K562 (cell line): ENCODE results near the gene TMIGD3. TPM values are rescaled to one million over a fixed set of nuclear protein-coding genes. Genes with fewer than 3 reads are reported as not detected.

Experiments
- ATAC-seq: fragments of 200-7000 bp; cut with Tn5 transposase; 3 replicates; pipeline ENCODE4 v1.9.1; 2020; ENCODE audit warnings: moderate library complexity
- BruUV-seq: library from RNA; stranded (reverse); fragments of 400-500 nt; replicated peaks from 2 replicates; lab custom pipeline; 2021; lab: Mats Ljungman, UMichigan
- CTCF ChIA-PET: fragments of 300-600 bp; formaldehyde crosslinking; extraction: SDS; loops from one replicate; lab custom pipeline; 2021; ENCODE audit warnings: low intra/inter-chr PET ratio; lab: Yijun Ruan, JAX
- POLR2A ChIA-PET: fragments of 300-600, 350-650 bp; sonication (Branson Sonifier 250); formaldehyde crosslinking; extraction: SDS; loops from one replicate; lab custom pipeline; 2021; ENCODE audit warnings: antibody characterized with exemption, inconsistent platforms; lab: Yijun Ruan, JAX
- DNase-seq, 4 experiments: peaks; one replicate each; pipeline versions ENCODE4 v3.0.0 to v3.0.0-alpha.2; 2011 to 2018; ENCODE audit warnings: low spot score in 3 of 4, mixed read lengths in 3 of 4; ENCODE audit errors: extremely low read depth in 1 of 4
- FAIRE-seq: peaks from 2 replicates; lab custom pipeline; 2011; peaks lifted over from hg19 to GRCh38; lab: Jason Lieb, UNC
- H2AFZ ChIP-seq: 2 replicates; pipeline ENCODE4 v1.6.0; 2011; ENCODE audit warnings: low read depth, low read length, control low read depth, inconsistent platforms
- H3K27ac ChIP-seq: fragments of 200-600 bp; 3 replicates; pipeline ENCODE4 v1.8.0; 2011; ENCODE audit warnings: low read depth, mild to moderate bottlenecking, control low read depth, inconsistent platforms, low read length, moderate library complexity, mixed read lengths; ENCODE audit errors: extremely low read depth
- H3K27me3 ChIP-seq, 2 experiments: fragments of 300-600 bp in 1 of 2; 2 replicates in 1 of 2; 3 replicates in 1 of 2; pipeline versions ENCODE4 v1.6.0 to v1.8.0; 2011; ENCODE audit warnings: inconsistent platforms in 2 of 2, low read length in 2 of 2, mild to moderate bottlenecking in 1 of 2, mixed read lengths in 1 of 2, moderate library complexity in 1 of 2; ENCODE audit not compliant: control insufficient read depth in 2 of 2, insufficient read depth in 2 of 2
- H3K36me3 ChIP-seq: fragments of 300-600 bp; 3 replicates; pipeline ENCODE4 v1.8.0; 2011; ENCODE audit warnings: mild to moderate bottlenecking, low read length, inconsistent platforms; ENCODE audit not compliant: control insufficient read depth, insufficient read depth
- H3K4me1 ChIP-seq, 2 experiments: fragments of 200-600 bp in 1 of 2; replicated peaks in 1 of 2; 2 replicates in 1 of 2; 3 replicates in 1 of 2; pipeline versions ENCODE4 v1.5.1 to v1.8.0; 2011; ENCODE audit warnings: inconsistent platforms in 2 of 2, low read length in 2 of 2, mild to moderate bottlenecking in 1 of 2, mixed read lengths in 1 of 2, moderate library complexity in 1 of 2; ENCODE audit not compliant: control insufficient read depth in 2 of 2, insufficient read depth in 2 of 2
- H3K4me2 ChIP-seq: 2 replicates; pipeline ENCODE4 v1.6.1; 2011; ENCODE audit warnings: low read length, control low read depth, inconsistent platforms, mixed read lengths; ENCODE audit not compliant: insufficient read depth
- H3K4me3 ChIP-seq: fragments of 200-600 bp; sonication (generic), shearing (Covaris generic); 2 replicates; pipeline ENCODE4 v1.5.1; 2016; ENCODE audit warnings: control low read depth, inconsistent platforms
- H3K79me2 ChIP-seq: fragments of 200-600 bp; 3 replicates; pipeline ENCODE4 v1.8.0; 2011; ENCODE audit warnings: low read length, inconsistent platforms; ENCODE audit not compliant: control insufficient read depth, insufficient read depth
- H3K9ac ChIP-seq, 2 experiments: 2 replicates each; pipeline versions ENCODE4 v1.6.0 to v1.6.1; 2011; ENCODE audit warnings: low read depth in 2 of 2, low read length in 2 of 2, control low read depth in 1 of 2, inconsistent platforms in 1 of 2, mild to moderate bottlenecking in 1 of 2, mixed read lengths in 1 of 2; ENCODE audit not compliant: insufficient read depth in 1 of 2
- H3K9me1 ChIP-seq: one replicate; pipeline ENCODE4 v1.6.0; 2011; ENCODE audit warnings: inconsistent platforms, mild to moderate bottlenecking, low read length, moderate library complexity; ENCODE audit not compliant: control insufficient read depth, insufficient read depth
- H3K9me3 ChIP-seq: replicated peaks from 2 replicates; pipeline ENCODE4 v1.5.1; 2011; ENCODE audit warnings: low read depth, low read length, inconsistent platforms; ENCODE audit not compliant: control insufficient read depth, insufficient read depth
- H4K20me1 ChIP-seq: replicated peaks from 2 replicates; pipeline ENCODE4 v1.6.1; 2011; ENCODE audit warnings: low read length, inconsistent platforms, mixed read lengths; ENCODE audit not compliant: control insufficient read depth, insufficient read depth
- E2F6 ChIP-seq, 2 experiments: IDR thresholded peaks; 2 replicates each; pipeline ENCODE4 v1.6.1; 2011; ENCODE audit warnings: borderline replicate concordance in 1 of 2, control low read depth in 1 of 2, low read depth in 1 of 2, low read length in 1 of 2, mild to moderate bottlenecking in 1 of 2, mixed read lengths in 1 of 2, moderate library complexity in 1 of 2; ENCODE audit not compliant: insufficient read depth in 1 of 2, insufficient read length in 1 of 2, poor library complexity in 1 of 2, severe bottlenecking in 1 of 2; ENCODE audit errors: extremely low read depth in 1 of 2
- SPI1 ChIP-seq: IDR thresholded peaks from 2 replicates; pipeline ENCODE4 v1.6.1; 2011; ENCODE audit warnings: low read depth, low read length, control low read depth, borderline replicate concordance
- WGBS: fragments of 100-300 bp; shearing (Covaris generic); methylation state at CpG from one replicate; pipeline ENCODE4 v1.1.6; 2016; ENCODE audit warnings: low coverage, mixed read lengths; ENCODE audit not compliant: insufficient coverage; ENCODE audit errors: missing lambda C conversion rate; 5-methylcytosine and 5-hydroxymethylcytosine counted together
- in situ Hi-C: fragments of 300-500 bp; cut with MboI; formaldehyde crosslinking; loops from 4 replicates; pipeline ENCODE4 v1.15.0; 2018; ENCODE audit warnings: inconsistent platforms, mixed read lengths
- intact Hi-C: fragments of 100-400 bp; cut with micrococcal nuclease; formaldehyde crosslinking; loops from 2 replicates; pipeline ENCODE4 v1.14.2; 2022
- polyA plus RNA-seq, 8 experiments: library from polyadenylated mRNA; depleted of rRNA in 4 of 8; stranded (reverse) in 5 of 8; unstranded in 3 of 8; fragments of >200 nt; fragmentation: Nextera tagmentation in 2 of 8; fragmentation: Illumina TruSeq in 1 of 8; extraction: Ambion mirVana in 2 of 8; extraction: Trizol in 1 of 8; gene quantifications; 2 replicates each; pipeline versions ENCODE4 v1.2.1 to v1.2.3, GENCODE V29; 2011 to 2014; ENCODE audit warnings: inconsistent platforms in 1 of 8, missing spikeins in 1 of 8
- total RNA-seq, 7 experiments: library from RNA; depleted of rRNA in 6 of 7; stranded (reverse); fragments of >200 nt in 6 of 7; fragmentation: Illumina TruSeq in 2 of 7; extraction: Trizol in 2 of 7; gene quantifications; 2 replicates each; pipeline versions ENCODE4 v1.2.1 to v1.2.3, GENCODE V29; 2011 to 2021; ENCODE audit warnings: low replicate concordance in 1 of 7

The TMIGD3 gene
- total and polyA plus RNA-seq, 9 of the 15 experiments (the other 6 are each of a cell fraction or from before 2014, with no cell fraction given) = 0.11 to 0.13 (median 0.11) TPM; not detected in 6

- in situ Hi-C loops = loop anchor here (5.0 to 25.0 kb wide), 2 partner anchors 277 to 857 kb away; partner anchors contain the start of gene DDX20
- Histone ChIP-seq H3K27ac (no peak overlapping the region), H3K4me3 (no peak overlapping the region), H3K9me1 (no peaks in the 10 kb centered on the region), H3K4me2 (no peak overlapping the region), H3K79me2 (no peaks in the 10 kb centered on the region), H3K9ac (no peak overlapping the region), H3K4me1 (peaks cover 0 to 14% of the 10 kb centered on the region in 2 experiments; a peak in 3 of 5 replicates), H4K20me1 (no peaks in the 10 kb centered on the region; the same call in 1 of the 2 replicates), H3K9me3 (no peaks in the 10 kb centered on the region), H3K27me3 (peaks cover 0 to 8% of the 10 kb centered on the region in 2 experiments; a peak in 2 of 5 replicates)
- WGBS = 25% methylated on average over 1 of the region's 1 CpG
- intact Hi-C loops = loop anchor here (1.0 to 5.0 kb wide), 3 partner anchors 176 to 887 kb away; no protein-coding TSS in a partner anchor
- FAIRE-seq = no peak
- TF ChIP-seq E2F6 (IDR thresholded peaks at IDR 0.05; ENCODE audit: borderline replicate concordance in 1 of 2, extremely low read depth in 1 of 2, insufficient read depth in 1 of 2, insufficient read length in 1 of 2, low read depth in 1 of 2, low read length in 1 of 2, poor library complexity in 1 of 2, severe bottlenecking in 1 of 2) = no peak
- peak; percentile 15; the same call in 1 of the 2 replicates for TF ChIP-seq SPI1
- TF ChIP-seq, all 486 proteins: peak for 1
- ATAC-seq (no peak), DNase-seq (no peak)
- Histone ChIP-seq H2AFZ (no peak overlapping the region), H3K36me3 (no peaks in the 10 kb centered on the region)
- CTCF ChIA-PET = interaction anchor here (0.7 to 3.5 kb wide), 5 partner anchors 27 to 288 kb away, joined by 4 to 39 read pairs (median 5); no protein-coding TSS in a partner anchor
- no TSS peak for BruUV-seq
- POLR2A ChIA-PET = interaction anchor here (0.6 to 1.4 kb wide), 6 partner anchors 10 to 322 kb away, joined by 3 to 4 read pairs (median 3); no protein-coding TSS in a partner anchor
Observed at GRCh38 chr1:111480674-111481073, 22.8 kb downstream of the TMIGD3 start.
